Smooth muscle cell (in vitro differentiated cells): ENCODE data around the gene DNAI2. TPM values are rescaled to one million over a fixed set of nuclear protein-coding genes. Genes with fewer than 3 reads are reported as not detected.

ENCODE experiments used
- DNase-seq: peaks from one replicate; lab custom pipeline; 2025; ENCODE audit not compliant: unreplicated experiment; lab: John Stamatoyannopoulos, UW
- H2AFZ ChIP-seq: fragments of 200-600 bp; sonication (generic); 2 replicates; pipeline ENCODE4 v1.6.0; 2016; ENCODE audit warnings: antibody characterized with exemption, low read depth, mild to moderate bottlenecking
- H3F3A ChIP-seq: fragments of 200-600 bp; sonication (generic); 2 replicates; pipeline ENCODE4 v1.6.0; 2017; ENCODE audit warnings: antibody characterized with exemption, low read depth
- H3K27ac ChIP-seq: fragments of 200-600 bp; sonication (generic); 2 replicates; pipeline ENCODE4 v1.5.1; 2016; ENCODE audit warnings: low read depth, mild to moderate bottlenecking
- H3K27me3 ChIP-seq: fragments of 200-600 bp; sonication (generic); 2 replicates; pipeline ENCODE4 v1.6.1; 2016; ENCODE audit warnings: low read depth, mild to moderate bottlenecking
- H3K36me3 ChIP-seq: fragments of 200-600 bp; sonication (generic); 2 replicates; pipeline ENCODE4 v1.5.1; 2016; ENCODE audit warnings: low read depth
- H3K4me1 ChIP-seq: fragments of 200-600 bp; sonication (generic); 2 replicates; pipeline ENCODE4 v1.5.1; 2016; ENCODE audit warnings: low read depth
- H3K4me2 ChIP-seq: fragments of 200-600 bp; sonication (generic); 2 replicates; pipeline ENCODE4 v1.6.0; 2016; ENCODE audit warnings: mild to moderate bottlenecking
- H3K4me3 ChIP-seq: fragments of 200-600 bp; sonication (generic); 2 replicates; pipeline ENCODE4 v1.5.1; 2016; ENCODE audit warnings: mild to moderate bottlenecking
- H3K79me2 ChIP-seq: fragments of 200-600 bp; sonication (generic); 2 replicates; pipeline ENCODE4 v1.6.0; 2016; ENCODE audit warnings: low read depth, mild to moderate bottlenecking
- H3K9ac ChIP-seq: fragments of 200-600 bp; sonication (generic); 2 replicates; pipeline ENCODE4 v1.6.0; 2016; ENCODE audit warnings: low read depth
- H3K9me3 ChIP-seq: fragments of 200-600 bp; sonication (generic); replicated peaks from 2 replicates; pipeline ENCODE4 v1.5.1; 2016; ENCODE audit warnings: low read depth
- H4K20me1 ChIP-seq: fragments of 200-600 bp; sonication (generic); 2 replicates; pipeline ENCODE4 v1.6.0; 2016; ENCODE audit warnings: low read depth
- WGBS: methylation state at CpG from one replicate; pipeline ENCODE4 v1.1.7; 2016; ENCODE audit warnings: low lambda C conversion rate; 5-methylcytosine and 5-hydroxymethylcytosine counted together
- polyA plus RNA-seq: library from polyadenylated mRNA; unstranded; fragments of >200 nt; fragmentation: Nextera tagmentation; extraction: Ambion mirVana; gene quantifications from 2 replicates; pipeline ENCODE4 v1.2.1, GENCODE V29; 2016
- total RNA-seq: library from RNA; depleted of rRNA; stranded (reverse); fragments of >200 nt; gene quantifications from 2 replicates; pipeline ENCODE4 v1.2.3, GENCODE V29; 2014
- TF ChIP-seq, protein P1 (sequence below): fragments of 200-600 bp; sonication (generic); IDR thresholded peaks from 2 replicates; pipeline ENCODE4 v1.5.1; 2017; ENCODE audit warnings: borderline replicate concordance, mild to moderate bottlenecking, antibody characterized with exemption; ENCODE audit not compliant: insufficient read depth, poor library complexity, severe bottlenecking

Gene DNAI2
- total and polyA plus RNA-seq, 2 experiments from 2014 or later: not detected

DNA sequence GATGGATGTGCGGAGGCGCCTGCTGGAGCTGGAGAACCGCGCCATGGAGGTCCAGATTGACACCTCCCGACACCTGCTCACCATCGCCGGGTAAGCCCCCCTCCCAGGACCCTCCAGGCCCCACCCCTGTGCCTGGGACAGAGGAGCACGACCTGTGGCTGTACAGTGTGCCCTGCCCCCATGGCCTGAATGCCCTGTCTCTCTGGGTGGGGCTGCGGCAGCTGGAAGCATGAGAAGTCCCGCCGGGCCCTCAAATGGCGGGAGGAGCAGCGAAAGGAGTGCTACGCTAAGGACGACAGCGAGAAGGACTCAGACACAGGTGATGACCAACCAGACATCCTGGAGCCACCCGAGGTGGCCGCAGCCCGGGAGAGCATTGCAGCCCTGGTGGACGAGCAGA is 76.5 kb downstream of the DNAI2 start:
- Histone ChIP-seq H3K27ac (no peak overlapping the region), H3K4me3 (no peak overlapping the region), H3F3A (no peaks in the 10 kb centered on the region), H3K79me2 (no peaks in the 10 kb centered on the region), H3K9ac (no peak overlapping the region), H4K20me1 (no peaks in the 10 kb centered on the region), H3K36me3 (no peaks in the 10 kb centered on the region), H3K27me3 (peaks cover 76% of the 10 kb centered on the region), H3K4me1 (no peaks in the 10 kb centered on the region), H2AFZ (no peak overlapping the region), H3K9me3 (no peaks in the 10 kb centered on the region), H3K4me2 (no peak overlapping the region)
- TF ChIP-seq, protein P1, sequence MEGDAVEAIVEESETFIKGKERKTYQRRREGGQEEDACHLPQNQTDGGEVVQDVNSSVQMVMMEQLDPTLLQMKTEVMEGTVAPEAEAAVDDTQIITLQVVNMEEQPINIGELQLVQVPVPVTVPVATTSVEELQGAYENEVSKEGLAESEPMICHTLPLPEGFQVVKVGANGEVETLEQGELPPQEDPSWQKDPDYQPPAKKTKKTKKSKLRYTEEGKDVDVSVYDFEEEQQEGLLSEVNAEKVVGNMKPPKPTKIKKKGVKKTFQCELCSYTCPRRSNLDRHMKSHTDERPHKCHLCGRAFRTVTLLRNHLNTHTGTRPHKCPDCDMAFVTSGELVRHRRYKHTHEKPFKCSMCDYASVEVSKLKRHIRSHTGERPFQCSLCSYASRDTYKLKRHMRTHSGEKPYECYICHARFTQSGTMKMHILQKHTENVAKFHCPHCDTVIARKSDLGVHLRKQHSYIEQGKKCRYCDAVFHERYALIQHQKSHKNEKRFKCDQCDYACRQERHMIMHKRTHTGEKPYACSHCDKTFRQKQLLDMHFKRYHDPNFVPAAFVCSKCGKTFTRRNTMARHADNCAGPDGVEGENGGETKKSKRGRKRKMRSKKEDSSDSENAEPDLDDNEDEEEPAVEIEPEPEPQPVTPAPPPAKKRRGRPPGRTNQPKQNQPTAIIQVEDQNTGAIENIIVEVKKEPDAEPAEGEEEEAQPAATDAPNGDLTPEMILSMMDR: no peak
- WGBS: 84% methylated on average over 20 of the region's 20 CpGs
- DNase-seq: no peak

- H3K27me3 ChIP-seq: peaks cover 87% of the 10 kb centered on the region
These were observed 77.6 kb downstream of the DNAI2 start for GRCh38 chr17:74351552-74352210.

GRCh38 chr17:74353446-74354060 is 79.5 kb downstream of the DNAI2 start:
- Histone ChIP-seq H3K4me3 (no peak overlapping the region), H3K4me2 (no peak overlapping the region), H3K4me1 (no peaks in the 10 kb centered on the region), H4K20me1 (no peaks in the 10 kb centered on the region), H2AFZ (no peak overlapping the region), H3F3A (no peaks in the 10 kb centered on the region), H3K27ac (no peak overlapping the region), H3K27me3 (peaks cover 96% of the 10 kb centered on the region), H3K9ac (no peak overlapping the region), H3K36me3 (no peaks in the 10 kb centered on the region), H3K9me3 (no peaks in the 10 kb centered on the region), H3K79me2 (no peaks in the 10 kb centered on the region)
- TF ChIP-seq, protein P1: no peak
- 84% methylated on average over 10 of the region's 10 CpGs for WGBS
- DNase-seq: no peak

More at GRCh38 chr17:74351552-74352210, 77.6 kb downstream of the DNAI2 start:
- H3K36me3 ChIP-seq: no peaks in the 10 kb centered on the region
- no peak overlapping the region for H3K4me3 ChIP-seq
- H3K79me2 ChIP-seq: no peaks in the 10 kb centered on the region
- WGBS: 9% methylated on average over 34 of the region's 55 CpGs
- no peaks in the 10 kb centered on the region for H3F3A ChIP-seq
- H3K9ac ChIP-seq: no peak overlapping the region
- H3K9me3 ChIP-seq: no peaks in the 10 kb centered on the region
- H3K4me2 ChIP-seq: no peak overlapping the region
- no peaks in the 10 kb centered on the region for H4K20me1 ChIP-seq
- H3K4me1 ChIP-seq: no peaks in the 10 kb centered on the region
- TF ChIP-seq, protein P1: no peak
- no peak for DNase-seq
- H2AFZ ChIP-seq: no peak overlapping the region
- no peak overlapping the region for H3K27ac ChIP-seq
